ENCODE results near the gene GABRQ.

GABRQ gene

DNA sequence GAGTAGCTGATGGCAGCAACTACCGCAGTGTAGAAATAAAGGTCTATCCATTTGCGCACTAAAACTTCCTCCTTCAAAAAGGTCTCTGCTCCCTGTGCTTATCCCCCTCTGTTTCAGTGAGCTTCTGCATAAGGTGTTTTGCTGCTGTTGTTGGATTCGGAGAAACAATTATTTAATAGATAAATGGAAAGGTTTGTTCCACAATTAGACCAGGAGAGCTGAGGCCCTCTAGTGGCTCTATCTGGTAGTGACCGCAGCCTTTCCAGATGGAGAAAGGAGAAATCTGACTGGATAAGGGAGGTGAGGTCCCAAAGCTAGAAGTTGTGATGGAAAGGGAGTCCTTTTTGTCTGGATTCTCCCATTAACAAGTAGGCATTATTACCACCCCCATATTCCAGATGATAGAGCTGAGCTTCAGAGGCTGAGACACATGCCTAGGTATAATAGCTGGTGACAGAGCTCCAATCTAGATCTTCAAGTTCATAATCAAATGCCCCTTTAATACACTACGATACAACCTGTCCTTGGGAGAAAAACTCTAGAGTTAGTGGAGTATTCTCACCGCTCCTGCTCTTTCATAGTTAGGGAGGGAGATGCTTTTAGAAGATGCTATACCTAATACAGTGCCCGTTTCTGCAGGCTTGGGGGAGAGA lies 5.1 kb upstream of the GABRQ start:
- H3K27ac ChIP-seq (ENCODE audit: insufficient read depth in 1 of 2, low read depth in 1 of 2, low read length in 2 of 2, poor library complexity in 1 of 2, severe bottlenecking in 2 of 2) = no peak overlapping the region
- ChIA-PET POLR2A (no interaction called here), CTCF (interaction anchor here (0.9 to 2.5 kb wide), 9 partner anchors 8 to 885 kb away, joined by 3 to 6 read pairs (median 4); no protein-coding TSS in a partner anchor)
- peaks cover 0 to 18% (median 6%) of the 10 kb centered on the region in 5 experiments for H3K27me3 ChIP-seq (replicated peaks in 2 of 5; ENCODE audit: control insufficient read depth in 4 of 5, insufficient read depth in 5 of 5, low read length in 4 of 5)
- peak; percentile 8 to 51 (median 26) for DNase-seq
- H3K4me3 ChIP-seq (ENCODE audit: control insufficient read depth in 1 of 7, extremely low read depth in 1 of 7, insufficient read depth in 4 of 7, low read depth in 2 of 7, low read length in 6 of 7) = no peak overlapping the region
- H3K36me3 ChIP-seq (ENCODE audit: control insufficient read depth in 4 of 4, insufficient read depth in 4 of 4, low read length in 3 of 4) = no peaks in the 10 kb centered on the region
- WGBS (ENCODE audit: insufficient coverage) = 53% methylated on average over 3 of the region's 7 CpGs
- H3K9me3 ChIP-seq (ENCODE audit: control extremely low read depth in 1 of 5, control insufficient read depth in 4 of 5, insufficient read depth in 2 of 5, low read depth in 1 of 5, low read length in 4 of 5) = no peaks in the 10 kb centered on the region
- no peaks in the 10 kb centered on the region for H3K4me1 ChIP-seq (ENCODE audit: control extremely low read depth in 1 of 4, control insufficient read depth in 4 of 4, insufficient read depth in 4 of 4, low read length in 3 of 4)

GRCh38 chrX:152635941-152636340 lies 1.8 kb upstream of the GABRQ start:
- ChIA-PET CTCF (interaction anchor here (0.7 to 1.9 kb wide), 4 partner anchors 879 to 887 kb away, joined by 3 to 7 read pairs (median 5); no protein-coding TSS in a partner anchor), POLR2A (no interaction called here)
- Histone ChIP-seq H3K9me3 (ENCODE audit: control extremely low read depth in 1 of 5, control insufficient read depth in 4 of 5, insufficient read depth in 2 of 5, low read depth in 1 of 5, low read length in 4 of 5) (no peaks in the 10 kb centered on the region), H3K27me3 (replicated peaks in 2 of 5; ENCODE audit: control insufficient read depth in 4 of 5, insufficient read depth in 5 of 5, low read length in 4 of 5) (peaks cover 3 to 52% (median 6%) of the 10 kb centered on the region in 5 experiments), H3K4me1 (ENCODE audit: control extremely low read depth in 1 of 4, control insufficient read depth in 4 of 4, insufficient read depth in 4 of 4, low read length in 3 of 4) (peaks cover 0 to 8% (median 3%) of the 10 kb centered on the region in 4 experiments), H3K36me3 (ENCODE audit: control insufficient read depth in 4 of 4, insufficient read depth in 4 of 4, low read length in 3 of 4) (no peaks in the 10 kb centered on the region), H3K27ac (ENCODE audit: insufficient read depth in 1 of 2, low read depth in 1 of 2, low read length in 2 of 2, poor library complexity in 1 of 2, severe bottlenecking in 2 of 2) (no peak overlapping the region), H3K4me3 (ENCODE audit: control insufficient read depth in 1 of 7, extremely low read depth in 1 of 7, insufficient read depth in 4 of 7, low read depth in 2 of 7, low read length in 6 of 7) (no peak overlapping the region)
- peak; percentile 15 to 46 (median 40) for DNase-seq
- 10% methylated on average over 7 of the region's 7 CpGs for WGBS (ENCODE audit: insufficient coverage)

DNA sequence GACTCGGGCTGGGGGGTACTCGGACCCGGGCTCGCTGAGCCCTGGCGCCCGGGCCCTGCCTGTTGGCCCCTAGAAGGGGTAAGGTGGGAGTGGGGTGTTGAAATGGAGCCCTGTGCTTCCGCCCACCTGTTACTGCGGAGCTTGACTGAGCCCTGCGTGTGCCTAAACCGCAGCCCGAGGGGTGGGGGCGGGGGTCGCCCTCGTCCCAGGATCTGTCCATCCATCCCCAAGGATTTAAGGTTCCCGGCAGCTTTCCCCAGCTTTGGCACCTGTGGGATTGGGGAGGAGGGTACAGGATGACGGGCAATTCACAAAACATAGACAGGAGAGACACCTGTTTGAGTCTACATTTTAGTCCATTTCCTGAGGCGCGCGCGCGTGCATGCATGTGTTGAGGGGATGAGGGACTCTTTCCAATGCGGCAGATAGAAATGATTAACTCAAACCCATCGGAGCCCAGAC lies 779 bp downstream of the GABRQ start:
- Histone ChIP-seq H3K27me3 (replicated peaks in 2 of 5; ENCODE audit: control insufficient read depth in 4 of 5, insufficient read depth in 5 of 5, low read length in 4 of 5) (peaks cover 3 to 60% (median 7%) of the 10 kb centered on the region in 5 experiments), H3K4me1 (ENCODE audit: control extremely low read depth in 1 of 4, control insufficient read depth in 4 of 4, insufficient read depth in 4 of 4, low read length in 3 of 4) (peaks cover 0 to 8% (median 3%) of the 10 kb centered on the region in 4 experiments), H3K27ac (ENCODE audit: insufficient read depth in 1 of 2, low read depth in 1 of 2, low read length in 2 of 2, poor library complexity in 1 of 2, severe bottlenecking in 2 of 2) (no peak overlapping the region), H3K36me3 (ENCODE audit: control insufficient read depth in 4 of 4, insufficient read depth in 4 of 4, low read length in 3 of 4) (no peaks in the 10 kb centered on the region), H3K9me3 (ENCODE audit: control extremely low read depth in 1 of 5, control insufficient read depth in 4 of 5, insufficient read depth in 2 of 5, low read depth in 1 of 5, low read length in 4 of 5) (no peaks in the 10 kb centered on the region), H3K4me3 (ENCODE audit: control insufficient read depth in 1 of 7, extremely low read depth in 1 of 7, insufficient read depth in 4 of 7, low read depth in 2 of 7, low read length in 6 of 7) (peak overlapping the region in 1 of 7 experiments; percentile 45)
- POLR2A ChIA-PET = no interaction called here
- CTCF ChIA-PET = no interaction called here
- DNase-seq = peak in 1 of 3 donors; percentile 9
- WGBS (ENCODE audit: insufficient coverage) = 34% methylated on average over 15 of the region's 23 CpGs

GRCh38 chrX:152639426-152639825 lies 1.7 kb downstream of the GABRQ start:
- WGBS (ENCODE audit: insufficient coverage) = 88% methylated on average over 3 of the region's 7 CpGs
- Histone ChIP-seq H3K4me1 (ENCODE audit: control extremely low read depth in 1 of 4, control insufficient read depth in 4 of 4, insufficient read depth in 4 of 4, low read length in 3 of 4) (peaks cover 0 to 8% (median 3%) of the 10 kb centered on the region in 4 experiments), H3K27me3 (replicated peaks in 2 of 5; ENCODE audit: control insufficient read depth in 4 of 5, insufficient read depth in 5 of 5, low read length in 4 of 5) (peaks cover 2 to 60% (median 7%) of the 10 kb centered on the region in 5 experiments), H3K4me3 (ENCODE audit: control insufficient read depth in 1 of 7, extremely low read depth in 1 of 7, insufficient read depth in 4 of 7, low read depth in 2 of 7, low read length in 6 of 7) (no peak overlapping the region), H3K27ac (ENCODE audit: insufficient read depth in 1 of 2, low read depth in 1 of 2, low read length in 2 of 2, poor library complexity in 1 of 2, severe bottlenecking in 2 of 2) (no peak overlapping the region), H3K36me3 (ENCODE audit: control insufficient read depth in 4 of 4, insufficient read depth in 4 of 4, low read length in 3 of 4) (no peaks in the 10 kb centered on the region), H3K9me3 (ENCODE audit: control extremely low read depth in 1 of 5, control insufficient read depth in 4 of 5, insufficient read depth in 2 of 5, low read depth in 1 of 5, low read length in 4 of 5) (no peaks in the 10 kb centered on the region)
- ChIA-PET POLR2A (no interaction called here), CTCF (no interaction called here)
- no peak for DNase-seq

- WGBS (ENCODE audit: insufficient coverage) = 69% methylated on average over 13 of the region's 18 CpGs
- H3K27ac ChIP-seq (ENCODE audit: insufficient read depth in 1 of 2, low read depth in 1 of 2, low read length in 2 of 2, poor library complexity in 1 of 2, severe bottlenecking in 2 of 2) = no peak overlapping the region
- DNase-seq = no peak
- peaks cover 2 to 60% (median 7%) of the 10 kb centered on the region in 5 experiments for H3K27me3 ChIP-seq (replicated peaks in 2 of 5; ENCODE audit: control insufficient read depth in 4 of 5, insufficient read depth in 5 of 5, low read length in 4 of 5)
- no peaks in the 10 kb centered on the region for H3K36me3 ChIP-seq (ENCODE audit: control insufficient read depth in 4 of 4, insufficient read depth in 4 of 4, low read length in 3 of 4)
- ChIA-PET POLR2A (no interaction called here), CTCF (interaction anchor here (0.8 kb wide), 1 partner anchor 8 kb away, joined by 3 read pairs; no protein-coding TSS in a partner anchor)
- H3K4me3 ChIP-seq (ENCODE audit: control insufficient read depth in 1 of 7, extremely low read depth in 1 of 7, insufficient read depth in 4 of 7, low read depth in 2 of 7, low read length in 6 of 7) = no peak overlapping the region
- H3K9me3 ChIP-seq (ENCODE audit: control extremely low read depth in 1 of 5, control insufficient read depth in 4 of 5, insufficient read depth in 2 of 5, low read depth in 1 of 5, low read length in 4 of 5) = no peaks in the 10 kb centered on the region
- peaks cover 0 to 8% (median 3%) of the 10 kb centered on the region in 4 experiments for H3K4me1 ChIP-seq (ENCODE audit: control extremely low read depth in 1 of 4, control insufficient read depth in 4 of 4, insufficient read depth in 4 of 4, low read length in 3 of 4)
Observed at GRCh38 chrX:152640034-152640818, 2.5 kb downstream of the GABRQ start.

GRCh38 chrX:152641256-152641875 lies 3.7 kb downstream of the GABRQ start:
- POLR2A ChIA-PET = no interaction called here
- 57% methylated on average over 10 of the region's 10 CpGs for WGBS (ENCODE audit: insufficient coverage)
- no peaks in the 10 kb centered on the region for H3K9me3 ChIP-seq (ENCODE audit: control extremely low read depth in 1 of 5, control insufficient read depth in 4 of 5, insufficient read depth in 2 of 5, low read depth in 1 of 5, low read length in 4 of 5)
- H3K4me3 ChIP-seq (ENCODE audit: control insufficient read depth in 1 of 7, extremely low read depth in 1 of 7, insufficient read depth in 4 of 7, low read depth in 2 of 7, low read length in 6 of 7) = no peak overlapping the region
- no peak overlapping the region for H3K27ac ChIP-seq (ENCODE audit: insufficient read depth in 1 of 2, low read depth in 1 of 2, low read length in 2 of 2, poor library complexity in 1 of 2, severe bottlenecking in 2 of 2)
- no peak for DNase-seq
- H3K4me1 ChIP-seq (ENCODE audit: control extremely low read depth in 1 of 4, control insufficient read depth in 4 of 4, insufficient read depth in 4 of 4, low read length in 3 of 4) = peaks cover 0 to 8% (median 3%) of the 10 kb centered on the region in 4 experiments
- no peaks in the 10 kb centered on the region for H3K36me3 ChIP-seq (ENCODE audit: control insufficient read depth in 4 of 4, insufficient read depth in 4 of 4, low read length in 3 of 4)
- H3K27me3 ChIP-seq (replicated peaks in 2 of 5; ENCODE audit: control insufficient read depth in 4 of 5, insufficient read depth in 5 of 5, low read length in 4 of 5) = peaks cover 1 to 52% (median 7%) of the 10 kb centered on the region in 5 experiments
- CTCF ChIA-PET = interaction anchor here (1.9 kb wide), 1 partner anchor 9 kb away, joined by 6 read pairs; no protein-coding TSS in a partner anchor
